ENCODE measurements around the gene FCGR3A.
"Not testable (repeated sequence)": the region's sequence is repeated elsewhere in the genome, so short reads cannot be mapped to it uniquely, and the experiment has no call there.

The FCGR3A gene

DNA sequence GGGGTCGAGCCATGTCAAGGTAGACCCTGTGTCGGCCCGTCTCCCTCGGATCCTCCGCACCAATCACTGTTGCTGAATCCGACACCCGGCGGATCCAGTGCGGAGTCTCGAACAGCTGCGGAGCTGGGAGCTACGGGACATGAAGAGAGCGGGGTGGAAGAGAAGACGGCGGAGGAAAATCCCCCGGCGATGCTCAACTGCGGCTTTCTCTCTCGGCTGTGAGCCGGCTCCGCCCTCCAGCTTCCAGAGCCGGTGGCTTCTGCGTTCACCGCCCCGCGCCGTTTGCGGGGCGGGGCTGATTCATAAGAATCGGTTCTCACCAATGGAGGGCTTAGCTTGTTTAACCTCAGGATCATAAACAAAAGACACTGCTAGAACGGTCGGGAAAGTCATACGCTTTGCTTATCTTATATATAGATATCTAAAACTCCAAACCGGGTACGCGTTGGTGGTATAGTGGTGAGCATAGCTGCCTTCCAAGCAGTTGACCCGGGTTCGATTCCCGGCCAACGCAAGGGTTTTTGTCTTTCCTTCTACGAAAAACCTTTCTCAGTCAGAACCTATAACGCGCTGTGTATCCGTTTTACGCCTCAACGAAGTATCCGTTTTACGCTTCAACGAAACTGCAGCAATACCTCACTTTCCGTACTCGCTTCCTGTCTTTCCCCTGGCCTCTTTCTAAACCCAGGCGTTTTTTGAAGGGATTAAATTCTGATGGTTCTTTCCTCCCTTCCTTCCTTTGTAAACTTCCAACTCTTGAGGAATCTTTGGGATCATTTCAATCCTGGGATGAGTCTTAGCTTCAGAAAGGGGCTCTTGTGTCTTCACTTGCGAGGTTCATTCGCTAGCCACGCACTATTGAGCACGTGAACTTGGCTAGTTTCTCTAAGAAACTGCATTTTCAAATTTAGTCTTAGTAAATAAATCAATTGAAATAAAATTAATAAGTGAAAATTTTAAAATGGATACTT lies 18.7 kb downstream of the FCGR3A start:
- in situ Hi-C loops (cut with MboI; ENCODE audit: low sequenced_read_pairs), result not testable (repeated sequence)

DNA sequence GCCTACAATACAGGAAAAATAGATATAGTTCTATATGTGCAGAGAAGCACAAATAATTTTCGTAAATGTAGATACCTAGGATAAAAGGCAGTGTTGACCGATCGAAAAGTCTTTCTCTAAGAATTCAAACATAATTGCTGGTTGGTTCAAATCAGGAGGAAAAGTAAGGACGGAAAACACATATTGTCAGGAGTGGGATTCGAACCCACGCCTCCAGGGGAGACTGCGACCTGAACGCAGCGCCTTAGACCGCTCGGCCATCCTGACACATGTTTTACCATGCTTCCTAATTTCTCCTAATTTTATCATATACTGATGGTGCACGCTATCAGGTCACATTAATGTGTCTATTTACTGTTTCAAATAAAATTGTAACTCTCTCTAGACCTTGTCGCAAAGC lies 19.5 kb downstream of the FCGR3A start:
- in situ Hi-C loops (cut with MboI; ENCODE audit: low sequenced_read_pairs), result not testable (repeated sequence)

GRCh38 chr1:161529463-161530104 lies 20.0 kb downstream of the FCGR3A start:
- in situ Hi-C loops (cut with MboI; ENCODE audit: low sequenced_read_pairs), result not testable (repeated sequence)

DNA sequence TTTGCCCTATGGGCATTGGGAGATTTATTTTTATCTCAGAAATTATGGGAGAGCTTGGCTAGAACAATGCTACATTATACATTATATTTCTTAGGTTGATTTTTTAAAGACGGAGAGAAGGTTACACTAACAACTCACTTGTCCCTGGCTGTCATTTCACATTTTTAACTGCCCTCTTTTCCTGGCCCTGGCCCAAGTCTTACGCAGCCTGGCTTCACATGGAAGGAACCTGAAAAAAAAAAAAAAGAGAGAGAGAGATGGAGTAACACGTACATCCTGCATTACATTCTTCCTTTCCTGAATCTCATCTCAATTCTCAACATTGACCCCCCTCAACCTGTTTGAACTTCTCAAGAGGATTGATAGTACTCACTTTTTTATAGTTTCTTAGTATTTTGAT lies 21.1 kb downstream of the FCGR3A start:
- in situ Hi-C loops (cut with MboI; ENCODE audit: low sequenced_read_pairs), result not testable (repeated sequence)

DNA sequence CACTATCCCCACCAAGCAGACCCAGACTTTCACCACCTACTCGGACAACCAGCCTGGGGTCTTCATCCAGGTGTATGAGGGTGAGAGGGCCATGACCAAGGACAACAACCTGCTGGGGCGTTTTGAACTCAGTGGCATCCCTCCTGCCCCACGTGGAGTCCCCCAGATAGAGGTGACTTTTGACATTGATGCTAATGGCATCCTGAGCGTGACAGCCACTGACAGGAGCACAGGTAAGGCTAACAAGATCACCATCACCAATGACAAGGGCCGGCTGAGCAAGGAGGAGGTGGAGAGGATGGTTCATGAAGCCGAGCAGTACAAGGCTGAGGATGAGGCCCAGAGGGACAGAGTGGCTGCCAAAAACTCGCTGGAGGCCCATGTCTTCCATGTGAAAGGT lies 23.7 kb downstream of the FCGR3A start:
- in situ Hi-C loops (cut with MboI; ENCODE audit: low sequenced_read_pairs), result not testable (repeated sequence)

DNA sequence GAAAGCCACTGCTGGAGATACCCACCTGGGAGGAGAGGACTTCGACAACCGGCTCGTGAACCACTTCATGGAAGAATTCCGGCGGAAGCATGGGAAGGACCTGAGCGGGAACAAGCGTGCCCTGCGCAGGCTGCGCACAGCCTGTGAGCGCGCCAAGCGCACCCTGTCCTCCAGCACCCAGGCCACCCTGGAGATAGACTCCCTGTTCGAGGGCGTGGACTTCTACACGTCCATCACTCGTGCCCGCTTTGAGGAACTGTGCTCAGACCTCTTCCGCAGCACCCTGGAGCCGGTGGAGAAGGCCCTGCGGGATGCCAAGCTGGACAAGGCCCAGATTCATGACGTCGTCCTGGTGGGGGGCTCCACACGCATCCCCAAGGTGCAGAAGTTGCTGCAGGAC lies 24.3 kb downstream of the FCGR3A start:
- in situ Hi-C loops (cut with MboI; ENCODE audit: low sequenced_read_pairs), result not testable (repeated sequence)

GRCh38 chr1:161524742-161525291 lies 24.8 kb downstream of the FCGR3A start:
- in situ Hi-C loops (cut with MboI; ENCODE audit: low sequenced_read_pairs), result not testable (repeated sequence)

DNA sequence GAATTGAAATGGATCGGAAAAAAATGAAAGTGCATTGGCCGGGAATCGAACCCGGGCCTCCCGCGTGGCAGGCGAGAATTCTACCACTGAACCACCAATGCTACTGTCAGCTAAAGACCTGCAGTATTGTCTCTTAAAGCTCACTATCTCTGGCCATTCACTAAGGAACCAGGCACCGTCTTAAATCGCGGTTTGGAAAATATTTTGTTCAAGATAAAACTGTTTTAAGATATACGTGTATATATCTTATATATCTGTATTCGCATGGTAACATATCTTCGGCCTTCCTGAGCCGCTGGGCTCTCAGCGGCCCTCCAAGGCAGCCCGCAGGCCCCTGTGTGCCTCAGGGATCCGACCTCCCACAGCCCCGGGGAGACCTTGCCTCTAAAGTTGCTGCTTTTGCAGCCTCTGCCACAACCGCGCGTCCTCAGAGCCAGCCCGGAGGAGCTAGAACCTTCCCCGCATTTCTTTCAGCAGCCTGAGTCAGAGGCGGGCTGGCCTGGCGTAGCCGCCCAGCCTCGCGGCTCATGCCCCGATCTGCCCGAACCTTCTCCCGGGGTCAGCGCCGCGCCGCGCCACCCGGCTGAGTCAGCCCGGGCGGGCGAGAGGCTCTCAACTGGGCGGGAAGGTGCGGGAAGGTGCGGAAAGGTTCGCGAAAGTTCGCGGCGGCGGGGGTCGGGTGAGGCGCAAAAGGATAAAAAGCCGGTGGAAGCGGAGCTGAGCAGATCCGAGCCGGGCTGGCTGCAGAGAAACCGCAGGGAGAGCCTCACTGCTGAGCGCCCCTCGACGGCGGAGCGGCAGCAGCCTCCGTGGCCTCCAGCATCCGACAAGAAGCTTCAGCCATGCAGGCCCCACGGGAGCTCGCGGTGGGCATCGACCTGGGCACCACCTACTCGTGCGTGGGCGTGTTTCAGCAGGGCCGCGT lies 25.5 kb downstream of the FCGR3A start, which contains the start of gene HSPA6:
Gene HSPA6, plus strand, starts transcription at position 724 of the 925 bp plus-strand sequence. Its CDS starts 119 bp downstream, at position 843.
- in situ Hi-C loops (cut with MboI; ENCODE audit: low sequenced_read_pairs), result not testable (repeated sequence)

DNA sequence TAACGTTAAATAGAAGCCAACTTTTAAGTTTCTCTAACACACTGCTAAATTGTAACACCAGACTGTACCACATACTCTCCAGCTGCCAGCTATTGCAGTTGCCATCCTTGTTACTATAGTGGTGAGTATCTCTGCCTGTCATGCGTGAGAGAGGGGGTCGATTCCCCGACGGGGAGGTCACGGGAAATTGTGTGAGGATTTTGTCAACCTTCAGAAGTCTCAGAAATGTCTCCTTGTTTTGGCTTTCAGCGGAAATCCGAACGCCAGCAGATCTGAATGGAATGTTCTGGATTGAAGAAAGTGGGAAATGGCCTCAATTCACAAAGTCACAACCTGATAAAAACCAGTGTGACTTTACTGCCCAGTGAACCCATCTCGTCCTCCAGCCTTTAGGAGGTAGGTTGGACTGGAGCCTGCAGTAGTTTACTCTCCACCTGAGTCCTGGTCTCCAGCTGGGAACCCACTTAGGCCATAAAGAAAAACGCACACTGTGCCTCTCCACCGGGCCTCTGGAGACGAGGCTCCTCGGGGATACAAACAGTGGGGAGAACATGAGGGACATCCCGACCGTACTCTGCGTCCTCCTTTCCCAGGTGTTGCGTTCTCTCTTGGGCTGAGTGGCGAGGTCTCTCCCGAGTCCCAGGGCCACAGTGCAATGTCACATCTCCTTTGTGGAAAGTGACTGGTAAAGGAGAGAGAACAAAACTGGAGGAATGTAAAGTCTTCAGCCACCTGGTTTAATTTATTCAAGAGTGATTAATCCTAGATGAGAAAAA lies 26.4 kb downstream of the FCGR3A start:
- in situ Hi-C loops (cut with MboI; ENCODE audit: low sequenced_read_pairs), result not testable (repeated sequence)

- in situ Hi-C loops (cut with MboI; ENCODE audit: low sequenced_read_pairs), result not testable (repeated sequence)
These were observed 35.7 kb downstream of the FCGR3A start for GRCh38 chr1:161513953-161514352.

DNA sequence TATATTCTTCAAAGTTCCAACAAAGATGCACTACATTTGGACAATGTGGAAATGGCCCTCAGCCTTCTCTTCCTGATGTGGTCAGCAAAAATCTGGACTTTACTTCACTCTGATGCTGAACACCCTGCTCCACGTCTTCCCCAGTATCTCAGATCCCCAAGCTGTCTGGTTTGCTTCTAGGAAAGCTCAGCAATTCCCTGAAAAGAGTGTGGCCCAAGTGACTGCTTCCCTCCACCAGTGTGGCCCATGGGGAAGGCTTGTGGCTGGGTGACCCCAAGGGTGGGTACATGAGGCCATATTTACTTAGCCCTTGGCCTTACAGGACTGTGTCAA lies 36.2 kb downstream of the FCGR3A start:
- in situ Hi-C loops (cut with MboI; ENCODE audit: low sequenced_read_pairs), result not testable (repeated sequence)

DNA sequence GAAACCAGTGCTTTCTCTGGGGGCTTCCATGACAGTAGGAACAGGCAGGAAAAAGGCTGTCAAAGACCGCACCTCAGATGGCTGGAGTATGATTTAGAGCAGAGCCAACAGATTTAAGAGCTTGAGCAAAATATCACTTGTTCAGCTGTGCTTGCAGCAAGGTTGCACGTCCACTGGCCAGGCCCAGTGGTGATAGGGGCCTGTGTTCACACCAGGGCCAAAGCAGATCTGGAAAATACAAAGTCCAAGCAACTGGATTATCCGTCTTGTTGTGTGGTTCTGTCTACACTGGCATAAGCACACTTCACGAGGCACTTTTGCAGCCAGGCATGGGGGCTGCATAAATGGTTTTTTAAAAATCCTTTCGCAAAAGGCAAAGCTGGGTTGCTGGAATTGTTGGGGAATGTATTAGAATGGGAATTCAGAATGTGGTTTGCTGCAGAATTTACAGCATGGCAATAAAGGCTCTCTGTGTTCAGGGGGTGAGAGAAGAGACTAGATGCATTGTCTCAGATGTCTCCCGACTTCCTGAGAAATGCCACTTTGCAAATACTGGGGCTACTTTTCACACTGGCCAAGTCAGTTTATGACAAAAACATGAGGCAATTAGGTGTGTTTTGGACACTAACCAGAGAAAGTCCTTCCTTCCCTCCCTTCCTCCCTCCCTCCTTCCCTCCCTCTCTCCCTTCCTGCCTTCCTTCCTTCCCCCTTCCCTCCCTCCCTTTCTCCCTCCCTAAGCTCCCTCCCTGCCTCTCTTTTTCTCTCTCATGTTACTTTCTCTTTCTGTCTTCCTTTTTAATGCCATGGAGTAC lies 36.8 kb downstream of the FCGR3A start:
- in situ Hi-C loops (cut with MboI; ENCODE audit: low sequenced_read_pairs), result not testable (repeated sequence)

- in situ Hi-C loops (cut with MboI; ENCODE audit: low sequenced_read_pairs), result no loop called here
These were observed 37.9 kb downstream of the FCGR3A start for GRCh38 chr1:161511756-161512060.

GRCh38 chr1:161511018-161511755 lies 38.4 kb downstream of the FCGR3A start:
- in situ Hi-C loops (cut with MboI; ENCODE audit: low sequenced_read_pairs), result no loop called here

- in situ Hi-C loops (cut with MboI; ENCODE audit: low sequenced_read_pairs), result no loop called here
These were observed 39.1 kb downstream of the FCGR3A start for GRCh38 chr1:161510477-161510876.

- in situ Hi-C loops (cut with MboI; ENCODE audit: low sequenced_read_pairs), result no loop called here
These were observed 43.0 kb downstream of the FCGR3A start for GRCh38 chr1:161506336-161507223.

DNA sequence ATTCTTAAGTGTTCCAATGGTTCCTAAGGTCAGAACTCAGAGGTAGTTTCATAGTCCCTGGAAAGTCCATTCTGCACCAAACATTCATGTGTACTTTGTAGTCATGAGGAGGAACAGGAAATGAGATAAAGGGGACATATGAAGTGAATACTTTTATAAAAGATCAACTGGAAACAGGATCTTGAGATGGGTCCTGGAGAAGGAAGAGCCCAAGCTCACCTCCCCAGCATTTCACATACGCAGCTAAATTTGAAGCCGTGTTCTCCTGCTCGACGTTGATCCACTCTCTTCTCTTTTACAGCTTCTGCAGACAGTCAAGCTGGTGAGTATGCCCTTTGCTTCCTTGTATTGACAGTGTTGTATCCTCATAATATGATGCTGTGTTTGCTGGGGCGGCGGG lies 43.9 kb downstream of the FCGR3A start:
- in situ Hi-C loops (cut with MboI; ENCODE audit: low sequenced_read_pairs), result no loop called here

GRCh38 chr1:161503394-161503748 lies 46.2 kb downstream of the FCGR3A start:
- in situ Hi-C loops (cut with MboI; ENCODE audit: low sequenced_read_pairs), result no loop called here

Measured in hTERT RPE-1 (cell line).